GM12878 (cell line): ENCODE measurements around the gene GMDS. TPM values are rescaled to one million over a fixed set of nuclear protein-coding genes. Genes with fewer than 3 reads are reported as not detected.

Experiments used
- ATAC-seq: fragments of 200-7000 bp; cut with Tn5 transposase; 3 replicates; pipeline ENCODE4 v1.9.1; 2020; ENCODE audit warnings: mild to moderate bottlenecking, moderate library complexity
- BruUV-seq: library from RNA; stranded (reverse); fragments of 400-500 nt; replicated peaks from 2 replicates; lab custom pipeline; 2021; lab: Mats Ljungman, UMichigan
- CTCF ChIA-PET: fragments of 300-600 bp; sonication (Branson Sonifier 250); formaldehyde crosslinking; extraction: SDS; loops from one replicate; lab custom pipeline; 2021; ENCODE audit warnings: inconsistent platforms; lab: Yijun Ruan, JAX
- POLR2A ChIA-PET: fragments of 350-600 bp; formaldehyde crosslinking; extraction: SDS; loops from one replicate; lab custom pipeline; 2021; ENCODE audit warnings: inconsistent platforms; lab: Charles Lee
- RAD21 ChIA-PET: fragments of 300-600 bp; sonication (Branson Sonifier 250); formaldehyde crosslinking; loops from one replicate; lab custom pipeline; 2023; ENCODE audit warnings: antibody characterized with exemption; ENCODE audit not compliant: unreplicated experiment; lab: Charles Lee
- SMC1A ChIA-PET: fragments of 300-600 bp; sonication (Branson Sonifier 250); formaldehyde crosslinking; loops from one replicate; lab custom pipeline; 2023; ENCODE audit not compliant: unreplicated experiment, uncharacterized antibody; lab: Charles Lee
- DNase-seq: peaks from one replicate; pipeline ENCODE4 v3.0.0-alpha.2; 2011; ENCODE audit warnings: low read depth, low spot score
- FAIRE-seq: peaks from 3 replicates; lab custom pipeline; 2011; peaks lifted over from hg19 to GRCh38; lab: Jason Lieb, UNC
- H2AFZ ChIP-seq: 2 replicates; pipeline ENCODE4 v1.6.0; 2011; ENCODE audit warnings: low read depth, low read length, control low read depth; ENCODE audit not compliant: control insufficient read depth
- H3K27ac ChIP-seq: 2 replicates; pipeline ENCODE4 v1.5.1; 2011; ENCODE audit warnings: control low read depth; ENCODE audit not compliant: control insufficient read depth, insufficient read depth
- H3K27me3 ChIP-seq, 2 experiments: replicated peaks in 1 of 2; 2 replicates each; pipeline versions ENCODE4 v1.6.0 to v1.6.1; 2011; ENCODE audit warnings: low read length in 1 of 2; ENCODE audit not compliant: control insufficient read depth in 2 of 2, insufficient read depth in 2 of 2
- H3K36me3 ChIP-seq, 2 experiments: 2 replicates each; pipeline ENCODE4 v1.5.1; 2011; ENCODE audit warnings: low read length in 1 of 2; ENCODE audit not compliant: control insufficient read depth in 2 of 2, insufficient read depth in 2 of 2
- H3K4me1 ChIP-seq: 2 replicates; pipeline ENCODE4 v1.6.1; 2011; ENCODE audit warnings: mild to moderate bottlenecking, low read length, moderate library complexity, mixed read lengths; ENCODE audit not compliant: control insufficient read depth, insufficient read depth
- H3K4me2 ChIP-seq: 2 replicates; pipeline ENCODE4 v1.6.0; 2011; ENCODE audit warnings: control low read depth; ENCODE audit not compliant: control insufficient read depth, insufficient read depth
- H3K4me3 ChIP-seq: fragments of 200-600 bp; sonication (generic); 2 replicates; pipeline ENCODE4 v1.5.1; 2016
- H3K79me2 ChIP-seq: 2 replicates; pipeline ENCODE4 v1.6.0; 2011; ENCODE audit warnings: low read length; ENCODE audit not compliant: control insufficient read depth, insufficient read depth
- H3K9ac ChIP-seq: 2 replicates; pipeline ENCODE4 v1.8.0; 2011; ENCODE audit warnings: low read length, control low read depth, mixed read lengths; ENCODE audit not compliant: control insufficient read depth, insufficient read depth
- H3K9me3 ChIP-seq: replicated peaks from 3 replicates; pipeline ENCODE4 v1.5.1; 2011; ENCODE audit warnings: mild to moderate bottlenecking, low read length; ENCODE audit not compliant: control insufficient read depth, insufficient read depth
- H4K20me1 ChIP-seq: 2 replicates; pipeline ENCODE4 v1.6.0; 2011; ENCODE audit not compliant: control insufficient read depth, insufficient read depth
- ATF3 ChIP-seq: IDR thresholded peaks from 2 replicates; pipeline ENCODE4 v1.6.1; 2011; ENCODE audit warnings: low read depth, mild to moderate bottlenecking, low read length, moderate library complexity, borderline replicate concordance; ENCODE audit errors: extremely low read depth
- BMI1 ChIP-seq: fragments of 450-650 bp; IDR thresholded peaks from 2 replicates; pipeline ENCODE4 v1.6.1; 2016; ENCODE audit warnings: mild to moderate bottlenecking, moderate library complexity, borderline replicate concordance
- CBFB ChIP-seq: IDR thresholded peaks from 2 replicates; pipeline ENCODE4 v1.6.1; 2016; ENCODE audit warnings: antibody characterized with exemption, low read depth
- CHD1 ChIP-seq: IDR thresholded peaks from 2 replicates; pipeline ENCODE4 v1.6.1; 2012; ENCODE audit warnings: low read depth, low read length, improper control_type of control experiment
- E2F4 ChIP-seq: IDR thresholded peaks from 2 replicates; pipeline ENCODE4 v1.6.1; 2012; ENCODE audit warnings: low read depth, low read length, improper control_type of control experiment
- E2F8 ChIP-seq: fragments of 450-650 bp; IDR thresholded peaks from 2 replicates; pipeline ENCODE4 v1.6.1; 2018; ENCODE audit warnings: mild to moderate bottlenecking, low read depth, moderate library complexity; ENCODE audit not compliant: partially characterized antibody
- FOXM1 ChIP-seq: IDR thresholded peaks from 2 replicates; pipeline ENCODE4 v1.6.1; 2012; ENCODE audit warnings: low read depth, mild to moderate bottlenecking, inconsistent platforms, low read length, moderate library complexity
- IRF5 ChIP-seq: fragments of 450-650 bp; IDR thresholded peaks from 2 replicates; pipeline ENCODE4 v1.6.1; 2017; ENCODE audit warnings: borderline replicate concordance
- JUND ChIP-seq: IDR thresholded peaks from 2 replicates; pipeline ENCODE4 v1.6.1; 2012; ENCODE audit warnings: low read depth, mild to moderate bottlenecking, low read length, improper control_type of control experiment, moderate library complexity
- KDM1A ChIP-seq: fragments of 200-600 bp; sonication (generic); IDR thresholded peaks from 2 replicates; pipeline ENCODE4 v1.6.1; 2016; ENCODE audit warnings: borderline replicate concordance
- MEF2A ChIP-seq: IDR thresholded peaks from 2 replicates; pipeline ENCODE4 v1.6.1; 2011; ENCODE audit warnings: low read depth, mild to moderate bottlenecking, low read length, moderate library complexity; ENCODE audit not compliant: insufficient read depth
- PAX5 ChIP-seq: IDR thresholded peaks from 2 replicates; pipeline ENCODE4 v1.6.1; 2011; ENCODE audit warnings: low read depth, low read length, borderline replicate concordance
- POLR2A ChIP-seq: IDR thresholded peaks from 2 replicates; pipeline ENCODE4 v1.6.1; 2011; ENCODE audit warnings: low read depth, mild to moderate bottlenecking, low read length
- RB1 ChIP-seq: fragments of 450-650 bp; formaldehyde crosslinking; IDR thresholded peaks from 2 replicates; pipeline ENCODE4 v1.6.1; 2017; ENCODE audit warnings: mild to moderate bottlenecking, borderline replicate concordance
- RELA ChIP-seq: fragments of 450-650 bp; IDR thresholded peaks from 2 replicates; pipeline ENCODE4 v1.8.0; 2014; ENCODE audit warnings: borderline replicate concordance; ENCODE audit not compliant: partially characterized antibody
- SP1 ChIP-seq: IDR thresholded peaks from one replicate; pipeline ENCODE4 v1.6.1; 2011; ENCODE audit warnings: low read depth, low read length
- SRF ChIP-seq, 2 experiments: IDR thresholded peaks; 2 replicates each; pipeline ENCODE4 v1.6.1; 2011; ENCODE audit warnings: low read depth in 2 of 2, low read length in 2 of 2, mild to moderate bottlenecking in 1 of 2, moderate library complexity in 1 of 2
- TBL1XR1 ChIP-seq: IDR thresholded peaks from 2 replicates; pipeline ENCODE4 v1.6.1; 2012; ENCODE audit warnings: low read depth, low read length, improper control_type of control experiment
- WGBS: methylation state at CpG from one replicate; pipeline ENCODE4 v1.1.6; 2016; ENCODE audit warnings: low lambda C conversion rate; ENCODE audit not compliant: insufficient replicate concordance, insufficient coverage; ENCODE audit errors: missing lambda C conversion rate; 5-methylcytosine and 5-hydroxymethylcytosine counted together
- in situ Hi-C: fragments of 300-500 bp; cut with MboI; formaldehyde crosslinking; loops from 9 replicates; pipeline ENCODE4 v1.14.3; 2018; ENCODE audit warnings: mixed read lengths
- intact Hi-C: fragments of 100-400 bp; cut with micrococcal nuclease; formaldehyde crosslinking; loops from one replicate; pipeline ENCODE4 v1.14.2; 2022; ENCODE audit not compliant: unreplicated experiment
- polyA plus RNA-seq, 11 experiments: library from polyadenylated mRNA; depleted of rRNA in 4 of 11; unstranded in 6 of 11; stranded (reverse) in 5 of 11; fragments of >200 nt; fragmentation: Nextera tagmentation in 4 of 11; fragmentation: Illumina TruSeq in 1 of 11; extraction: Ambion mirVana in 4 of 11; extraction: Trizol in 1 of 11; gene quantifications; 1 replicate in 1 of 11; 2 replicates in 10 of 11; pipeline versions ENCODE4 v1.2.1 to v1.2.3, GENCODE V29; 2011 to 2016; ENCODE audit warnings: inconsistent platforms in 2 of 11, missing spikeins in 2 of 11, low read depth in 1 of 11
- total RNA-seq, 4 experiments: library from RNA; depleted of rRNA in 3 of 4; stranded (reverse); fragments of >200 nt in 3 of 4; fragmentation: Illumina TruSeq in 1 of 4; extraction: Trizol in 1 of 4; gene quantifications; 2 replicates each; pipeline versions ENCODE4 v1.2.1 to v1.2.3, GENCODE V29; 2013 to 2021

Gene GMDS
- total and polyA plus RNA-seq, 10 of the 15 experiments (the other 5 are each of a cell fraction or from before 2014, with no cell fraction given), result 0.61 to 53.8 (median 29.3) TPM

DNA sequence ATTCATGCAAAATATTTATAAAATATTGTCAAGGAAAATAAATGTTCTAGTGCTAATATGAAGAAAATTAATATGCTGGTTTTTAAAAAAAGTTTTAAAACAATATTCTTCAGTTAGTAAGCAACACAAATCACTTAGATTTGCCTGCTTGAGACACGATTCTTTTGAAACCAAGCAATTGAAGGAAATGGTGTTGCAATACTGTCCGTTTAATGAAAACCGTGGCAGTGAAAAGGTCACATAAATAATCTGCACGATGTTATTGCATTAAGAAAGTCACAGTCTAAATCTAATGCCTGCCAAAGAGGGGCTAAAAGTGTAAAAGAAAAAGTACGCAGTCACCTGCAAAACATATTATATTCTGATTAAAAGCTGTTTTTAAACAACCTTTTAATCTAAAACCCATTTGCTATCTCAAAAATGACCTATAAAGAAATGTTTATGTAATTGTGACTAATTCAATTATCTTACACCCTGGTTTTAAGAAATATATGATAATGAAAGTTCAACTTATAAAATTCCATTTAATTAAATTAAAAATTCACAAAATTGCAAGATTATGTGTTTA lies 143.0 kb downstream of the GMDS start:
- no peak for DNase-seq
- H3K9ac ChIP-seq, result no peak overlapping the region
- no peaks in the 10 kb centered on the region for H3K36me3 ChIP-seq
- ChIA-PET POLR2A (no interaction called here), RAD21 (no interaction called here), SMC1A (interaction anchor here (3.4 kb wide), 1 partner anchor 496 kb away, joined by 16 read pairs; no protein-coding TSS in a partner anchor), CTCF (interaction anchor here (0.9 to 2.4 kb wide), 4 partner anchors 14 to 506 kb away, joined by 3 to 25 read pairs (median 3); no protein-coding TSS in a partner anchor)
- TF ChIP-seq E2F4 (no peak), PAX5 (no peak), BMI1 (no peak), IRF5 (no peak), MEF2A (no peak), KDM1A (no peak), CBFB (no peak), POLR2A (no peak), RELA (no peak), FOXM1 (no peak), CHD1 (no peak), SRF (IDR thresholded peaks at IDR 0.05; ENCODE audit: low read depth in 2 of 2, low read length in 2 of 2) (no peak), E2F8 (no peak), JUND (no peak), TBL1XR1 (no peak), SP1 (no peak), ATF3 (no peak), RB1 (no peak)
- no peaks in the 10 kb centered on the region for H4K20me1 ChIP-seq
- no peak overlapping the region for H3K27ac ChIP-seq
- no peak overlapping the region for H3K4me2 ChIP-seq
- ATAC-seq, result no peak
- no peaks in the 10 kb centered on the region for H3K79me2 ChIP-seq
- no peak overlapping the region for H2AFZ ChIP-seq
- in situ Hi-C loops (loop anchor here (10.0 kb wide), 1 partner anchor 252 kb away; no protein-coding TSS in a partner anchor), intact Hi-C loops (loop anchor here (5.0 to 10.0 kb wide), 2 partner anchors 248 to 250 kb away; no protein-coding TSS in a partner anchor)
- no peak for FAIRE-seq
- H3K9me3 ChIP-seq, result no peaks in the 10 kb centered on the region
- WGBS, result 65% methylated on average over 5 of the region's 5 CpGs
- H3K4me3 ChIP-seq, result no peak overlapping the region
- no TSS peak for BruUV-seq
- no peaks in the 10 kb centered on the region for H3K27me3 ChIP-seq
- H3K4me1 ChIP-seq, result no peaks in the 10 kb centered on the region
